HG03565 (cell line): ENCODE results near the gene DSCAML1.

Experiments used
- ATAC-seq: cut with Tn5 transposase; IDR thresholded peaks from one replicate; pipeline ENCODE4 v1.9.1; 2021; ENCODE audit warnings: mild to moderate bottlenecking, moderate library complexity; ENCODE audit not compliant: unreplicated experiment

Gene DSCAML1

GRCh38 chr11:117441146-117441975 lies 355.7 kb downstream of the DSCAML1 start:
- ATAC-seq = no peak

- ATAC-seq = no peak
These were observed 356.8 kb downstream of the DSCAML1 start for GRCh38 chr11:117440258-117440657.

GRCh38 chr11:117439256-117439655 lies 357.8 kb downstream of the DSCAML1 start:
- no peak for ATAC-seq

GRCh38 chr11:117438371-117439000 lies 358.5 kb downstream of the DSCAML1 start:
- no peak for ATAC-seq

GRCh38 chr11:117437791-117438130 lies 359.3 kb downstream of the DSCAML1 start:
- no peak for ATAC-seq

GRCh38 chr11:117437041-117437790 lies 359.8 kb downstream of the DSCAML1 start:
- ATAC-seq = no peak

- ATAC-seq = no peak
These were observed 361.7 kb downstream of the DSCAML1 start for GRCh38 chr11:117435326-117435725.

- ATAC-seq = no peak
These were observed 362.5 kb downstream of the DSCAML1 start for GRCh38 chr11:117434481-117434880.

- ATAC-seq = no peak
These were observed 363.3 kb downstream of the DSCAML1 start for GRCh38 chr11:117433717-117434116.

- ATAC-seq = no peak
These were observed 365.6 kb downstream of the DSCAML1 start for GRCh38 chr11:117431436-117431835.

GRCh38 chr11:117430293-117430955 lies 366.6 kb downstream of the DSCAML1 start:
- no peak for ATAC-seq

GRCh38 chr11:117428856-117429229 lies 368.2 kb downstream of the DSCAML1 start:
- no peak for ATAC-seq

- ATAC-seq = no peak
These were observed 368.7 kb downstream of the DSCAML1 start for GRCh38 chr11:117428186-117428855.

GRCh38 chr11:117427356-117427874 lies 369.6 kb downstream of the DSCAML1 start:
- no peak for ATAC-seq

- ATAC-seq = no peak
These were observed 370.1 kb downstream of the DSCAML1 start for GRCh38 chr11:117426941-117427340.

GRCh38 chr11:117426297-117426685 lies 370.7 kb downstream of the DSCAML1 start:
- ATAC-seq = no peak

GRCh38 chr11:117425679-117426296 lies 371.2 kb downstream of the DSCAML1 start:
- ATAC-seq = no peak

- no peak for ATAC-seq
These were observed 372.2 kb downstream of the DSCAML1 start for GRCh38 chr11:117424781-117425180.

- ATAC-seq = no peak
These were observed 373.9 kb downstream of the DSCAML1 start for GRCh38 chr11:117423046-117423575.

GRCh38 chr11:117421476-117421875 lies 375.5 kb downstream of the DSCAML1 start:
- ATAC-seq = no peak
